Measurements from ENCODE around the gene NDUFB10.

Gene NDUFB10

DNA sequence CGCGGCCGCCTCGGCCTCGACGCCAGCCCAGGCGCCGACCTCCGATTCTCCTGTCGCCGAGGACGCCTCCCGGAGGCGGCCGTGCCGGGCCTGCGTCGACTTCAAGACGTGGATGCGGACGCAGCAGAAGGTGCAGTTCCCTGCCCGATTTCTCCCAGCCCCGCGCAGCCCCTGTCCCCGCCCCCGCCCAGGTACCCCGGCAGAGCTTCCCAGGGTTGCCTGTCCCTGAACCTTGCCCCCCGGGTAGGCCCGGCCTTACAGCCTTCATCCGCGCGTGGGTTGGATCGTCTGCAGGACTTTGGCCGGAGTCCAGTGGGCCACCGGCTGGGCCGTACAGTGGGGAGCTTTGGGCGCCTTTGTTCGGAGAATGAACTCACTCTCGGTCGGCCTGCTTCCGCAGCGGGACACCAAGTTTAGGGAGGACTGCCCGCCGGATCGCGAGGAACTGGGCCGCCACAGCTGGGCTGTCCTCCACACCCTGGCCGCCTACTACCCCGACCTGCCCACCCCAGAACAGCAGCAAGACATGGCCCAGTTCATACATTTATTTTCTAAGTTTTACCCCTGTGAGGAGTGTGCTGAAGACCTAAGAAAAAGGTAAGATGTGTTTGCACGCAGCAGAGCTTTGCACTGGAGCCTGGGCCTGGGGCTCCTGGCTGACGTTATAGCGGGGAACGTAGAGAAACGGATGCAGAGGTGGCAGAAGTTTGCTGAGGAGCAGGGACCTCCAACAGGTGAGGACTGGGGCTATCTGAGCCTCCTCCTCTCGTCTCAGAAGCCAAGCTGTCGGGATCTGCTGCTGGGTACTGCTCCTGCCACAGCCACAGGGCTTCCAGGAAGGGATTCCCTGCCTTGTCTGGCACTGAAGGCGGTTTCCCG is 25.2 kb downstream of the NDUFB10 start:
- DNase-seq (ENCODE audit: low spot score) = no peak

DNA sequence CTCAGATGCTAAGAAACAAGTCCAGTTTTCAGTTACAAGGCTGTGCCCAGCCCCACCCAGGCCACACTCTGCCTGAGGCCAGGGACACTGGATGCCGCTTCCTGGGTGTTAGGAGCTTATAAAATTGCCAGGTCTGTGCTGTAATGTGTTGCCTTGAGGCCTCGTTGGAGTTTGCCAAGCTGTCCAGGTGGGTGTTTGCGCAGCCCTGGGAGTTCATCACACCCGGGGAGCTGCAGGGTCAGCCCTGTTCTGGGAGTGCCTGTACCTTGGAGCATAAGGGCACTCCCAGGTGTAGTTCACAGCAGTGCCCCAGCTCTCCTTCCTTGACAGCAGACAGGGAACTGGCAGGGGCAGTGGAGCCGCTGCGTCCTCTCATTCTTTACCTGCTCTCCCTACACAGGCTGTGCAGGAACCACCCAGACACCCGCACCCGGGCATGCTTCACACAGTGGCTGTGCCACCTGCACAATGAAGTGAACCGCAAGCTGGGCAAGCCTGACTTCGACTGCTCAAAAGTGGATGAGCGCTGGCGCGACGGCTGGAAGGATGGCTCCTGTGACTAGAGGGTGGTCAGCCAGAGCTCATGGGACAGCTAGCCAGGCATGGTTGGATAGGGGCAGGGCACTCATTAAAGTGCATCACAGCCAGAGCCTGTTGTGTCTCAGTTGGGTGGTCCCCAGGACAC is 26.3 kb downstream of the NDUFB10 start:
- DNase-seq (ENCODE audit: low spot score) = no peak

DNA sequence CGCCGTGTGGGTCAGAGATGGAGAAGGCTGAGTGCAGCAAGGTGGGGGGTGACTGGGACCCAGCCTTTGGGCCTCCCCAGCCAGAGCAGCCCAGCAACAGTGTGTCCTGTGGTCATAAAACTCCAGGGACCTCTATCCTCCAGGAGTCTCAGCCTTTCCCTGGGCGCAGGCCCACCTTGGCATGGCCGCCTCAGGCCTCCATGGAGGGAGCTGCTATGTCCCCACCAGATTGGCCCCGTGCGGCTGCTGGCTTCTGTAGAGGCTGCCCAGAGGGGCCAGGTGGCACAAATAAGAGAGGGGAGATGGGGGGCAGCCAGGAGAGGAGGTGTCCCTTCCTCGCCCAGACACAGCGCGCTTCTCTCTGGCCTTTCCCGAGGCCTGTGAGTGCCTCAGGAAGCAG is 27.9 kb downstream of the NDUFB10 start:
- no peak for DNase-seq (ENCODE audit: low spot score)

DNA sequence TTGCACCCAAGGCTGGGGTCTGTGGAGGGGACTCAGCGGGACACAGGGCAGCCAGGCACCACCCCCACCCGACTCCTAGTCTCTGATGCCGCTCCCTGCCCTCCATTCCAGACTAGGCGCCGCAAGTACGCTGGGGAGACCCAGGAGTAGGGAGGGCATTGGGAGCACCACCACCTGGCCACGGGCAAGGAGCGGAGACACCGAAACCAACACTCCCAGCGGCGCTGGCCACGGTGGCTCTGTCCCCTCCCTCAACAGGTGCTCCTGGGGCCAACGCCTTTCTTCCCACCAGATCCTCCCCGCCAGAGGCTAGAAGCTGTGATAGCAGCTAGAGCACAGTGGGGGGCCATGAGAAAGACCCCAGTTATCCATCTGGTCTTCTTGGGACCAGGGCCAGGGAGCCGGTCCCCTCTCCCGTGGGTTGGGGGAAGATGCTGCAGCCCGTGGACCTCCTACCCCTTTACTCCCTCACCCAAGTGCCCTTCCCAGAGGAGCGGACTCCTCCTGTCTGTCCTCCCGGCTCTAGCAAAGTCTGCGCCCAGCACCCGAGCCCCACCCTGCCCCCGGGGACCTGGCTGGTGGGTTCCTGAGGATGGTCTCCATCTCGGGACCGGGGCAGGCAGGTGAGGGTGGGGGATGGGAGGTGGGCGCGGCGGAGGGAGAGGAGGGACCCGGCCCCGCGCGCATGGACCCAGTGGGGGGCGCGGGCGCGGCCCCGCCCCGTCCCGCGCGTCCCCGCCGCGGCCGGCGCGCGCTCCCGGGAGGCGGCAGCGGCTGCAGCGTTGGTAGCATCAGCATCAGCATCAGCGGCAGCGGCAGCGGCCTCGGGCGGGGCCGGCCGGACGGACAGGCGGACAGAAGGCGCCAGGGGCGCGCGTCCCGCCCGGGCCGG is 30.1 kb downstream of the NDUFB10 start, which contains the start of gene SYNGR3:
Gene SYNGR3 (plus strand): TSS at position 762 of the 892 bp plus-strand sequence. CDS start 133 bp downstream, outside the sequence.
- DNase-seq (ENCODE audit: low spot score) = peak; percentile 59

DNA sequence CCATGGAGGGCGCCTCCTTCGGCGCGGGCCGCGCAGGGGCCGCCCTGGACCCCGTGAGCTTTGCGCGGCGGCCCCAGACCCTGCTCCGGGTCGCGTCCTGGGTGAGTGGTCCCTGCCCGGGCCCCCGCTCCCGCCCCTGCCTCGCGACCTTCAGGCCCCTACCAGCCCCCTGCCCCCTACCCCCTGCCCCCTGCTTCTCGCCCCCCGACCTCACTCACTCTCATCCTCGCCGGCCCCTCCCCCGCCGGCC is 30.7 kb downstream of the NDUFB10 start:
- DNase-seq (ENCODE audit: low spot score) = no peak

DNA sequence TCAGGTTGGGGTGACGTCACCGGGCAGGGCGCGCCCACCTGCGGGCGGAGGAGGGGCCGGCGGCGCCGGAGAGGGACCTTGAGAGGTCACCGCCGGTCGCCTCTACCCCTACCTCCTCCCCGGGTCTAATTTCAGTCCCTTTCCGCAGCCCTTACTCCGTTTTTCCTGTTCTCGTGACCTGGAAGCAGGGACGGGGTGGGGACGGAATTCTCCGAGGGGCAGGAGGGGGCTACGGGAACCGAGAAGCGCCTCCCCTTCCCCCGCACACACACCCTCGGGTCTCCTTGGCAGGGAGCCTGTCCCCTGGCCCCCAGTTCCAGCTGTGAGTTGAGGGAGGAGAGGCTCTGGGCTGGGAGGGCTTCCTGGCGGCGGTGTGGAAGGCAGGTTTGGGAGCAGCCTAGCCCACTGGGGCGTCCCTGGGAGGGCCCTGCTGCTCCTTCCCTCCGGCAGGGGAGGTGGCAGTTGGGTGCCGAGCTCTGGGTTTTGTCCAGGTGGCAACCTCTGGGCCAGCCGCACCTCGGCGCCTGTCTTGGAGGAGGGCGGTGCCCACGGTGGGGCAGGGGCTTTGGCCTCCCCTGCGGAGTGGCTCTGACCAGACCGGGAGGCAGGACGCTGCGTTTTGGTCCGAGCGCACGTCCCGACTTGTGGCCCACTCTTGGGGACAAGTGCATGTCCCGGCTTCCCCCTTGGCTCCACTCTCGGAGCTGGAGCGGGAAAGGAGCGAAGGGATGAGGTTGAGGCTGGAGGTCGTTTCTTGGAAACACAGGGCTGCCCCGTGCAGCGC is 31.2 kb downstream of the NDUFB10 start:
- peak; percentile 66 for DNase-seq (ENCODE audit: low spot score)

DNA sequence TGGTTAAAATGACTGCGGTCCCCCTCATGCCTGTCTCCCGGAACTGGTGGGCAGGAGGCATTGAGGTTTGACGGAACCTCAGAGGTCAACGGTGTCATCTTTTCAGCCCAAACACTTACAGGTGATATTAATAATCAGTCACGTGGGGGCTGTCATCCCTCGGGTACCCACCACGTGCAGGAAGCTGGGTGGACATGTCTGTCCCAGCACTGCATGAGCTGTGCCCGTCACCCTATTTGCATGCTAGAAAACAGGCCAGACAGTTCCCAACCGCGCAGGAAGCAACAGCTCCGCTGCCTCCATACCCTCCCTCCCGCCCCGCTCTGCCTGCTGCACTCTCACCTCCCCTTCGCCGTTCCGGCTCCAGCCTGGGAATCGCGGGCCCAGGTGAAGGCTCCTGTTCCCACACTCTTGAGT is 31.8 kb downstream of the NDUFB10 start:
- no peak for DNase-seq (ENCODE audit: low spot score)

DNA sequence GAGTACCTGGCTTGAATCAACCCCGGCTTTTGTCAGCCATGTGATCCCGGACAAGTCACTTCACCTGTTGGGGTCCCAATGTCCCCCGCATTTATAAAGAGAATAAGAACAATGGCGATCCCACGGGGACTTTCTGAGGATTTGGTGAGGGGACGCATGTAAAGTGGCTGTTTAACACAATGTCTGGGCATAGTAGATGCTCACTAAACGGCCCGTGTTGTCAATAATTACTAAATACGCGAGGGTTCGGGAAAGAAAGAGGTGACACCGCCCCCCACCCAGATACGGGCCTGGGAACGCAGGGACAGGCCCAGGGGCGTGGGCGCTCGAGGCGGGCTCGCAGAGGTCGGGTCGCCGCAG is 32.2 kb downstream of the NDUFB10 start:
- DNase-seq (ENCODE audit: low spot score) = no peak

DNA sequence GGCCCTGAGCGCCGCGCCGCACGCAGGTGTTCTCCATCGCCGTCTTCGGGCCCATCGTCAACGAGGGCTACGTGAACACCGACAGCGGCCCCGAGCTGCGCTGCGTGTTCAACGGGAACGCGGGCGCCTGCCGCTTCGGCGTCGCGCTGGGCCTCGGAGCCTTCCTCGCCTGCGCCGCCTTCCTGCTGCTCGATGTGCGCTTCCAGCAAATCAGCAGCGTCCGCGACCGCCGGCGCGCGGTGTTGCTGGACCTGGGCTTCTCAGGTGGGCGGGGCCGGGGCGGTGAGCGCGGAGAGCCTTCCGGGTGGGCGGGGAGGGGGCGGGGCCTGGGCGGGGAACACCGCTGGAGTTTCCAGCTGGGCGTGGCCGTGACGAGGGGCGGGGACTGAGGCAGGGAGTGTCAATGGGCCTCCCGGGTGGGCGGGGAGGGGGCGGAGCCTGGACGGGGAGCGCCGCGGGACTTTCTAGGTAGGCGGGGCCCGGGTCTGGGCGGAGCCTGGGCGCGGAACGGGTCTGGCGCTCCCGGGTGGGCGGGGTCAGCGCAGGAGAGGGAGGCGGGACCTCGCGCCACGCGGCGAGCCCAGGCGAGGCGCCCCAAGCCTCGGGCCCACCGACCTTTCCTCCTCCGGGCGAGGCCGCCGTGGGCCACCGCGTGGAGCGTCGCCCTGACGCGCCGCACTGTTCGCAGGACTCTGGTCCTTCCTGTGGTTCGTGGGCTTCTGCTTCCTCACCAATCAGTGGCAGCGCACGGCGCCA is 32.8 kb downstream of the NDUFB10 start:
- DNase-seq (ENCODE audit: low spot score) = peak; percentile 98

DNA sequence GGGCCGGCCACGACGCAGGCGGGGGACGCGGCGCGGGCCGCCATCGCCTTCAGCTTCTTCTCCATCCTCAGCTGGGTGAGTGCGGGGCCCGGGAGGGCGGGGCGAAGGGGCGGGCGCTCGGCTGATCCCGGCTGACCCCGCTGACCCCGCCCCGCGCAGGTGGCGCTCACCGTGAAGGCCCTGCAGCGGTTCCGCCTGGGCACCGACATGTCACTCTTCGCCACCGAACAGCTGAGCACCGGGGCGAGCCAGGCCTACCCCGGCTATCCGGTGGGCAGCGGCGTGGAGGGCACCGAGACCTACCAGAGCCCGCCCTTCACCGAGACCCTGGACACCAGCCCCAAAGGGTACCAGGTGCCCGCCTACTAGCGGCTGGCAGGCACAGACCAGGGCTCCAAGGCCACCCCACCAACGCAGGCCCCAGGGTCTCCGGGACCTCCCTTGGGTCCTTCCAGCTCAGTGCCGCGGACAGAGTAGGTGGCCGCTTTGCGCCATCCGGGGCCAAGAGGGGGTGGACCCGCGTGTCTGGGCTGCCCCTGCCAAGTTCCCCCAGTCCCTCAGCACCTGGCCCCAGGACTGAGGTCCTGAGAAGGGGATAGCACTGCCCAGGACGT is 33.5 kb downstream of the NDUFB10 start:
- DNase-seq (ENCODE audit: low spot score) = peak; percentile 85

DNA sequence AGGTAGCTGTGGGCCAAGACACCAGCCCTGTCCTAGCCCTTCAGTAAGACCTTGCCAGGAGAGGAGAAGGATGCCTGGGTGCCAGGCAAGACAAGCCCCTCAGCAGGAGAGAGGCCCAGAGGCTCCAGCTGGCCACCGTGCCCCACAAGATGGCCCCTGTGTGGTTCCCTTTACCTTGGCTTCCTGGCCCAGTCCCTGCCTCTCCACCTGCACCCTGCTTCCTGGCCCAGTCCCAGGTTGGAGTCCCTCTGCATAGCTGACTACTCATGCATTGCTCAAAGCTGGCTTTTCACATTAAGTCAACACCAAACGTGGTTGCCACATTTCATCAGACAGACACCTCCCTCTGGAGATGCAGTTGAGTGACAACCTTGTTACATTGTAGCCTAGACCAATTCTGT is 34.4 kb downstream of the NDUFB10 start:
- no peak for DNase-seq (ENCODE audit: low spot score)

DNA sequence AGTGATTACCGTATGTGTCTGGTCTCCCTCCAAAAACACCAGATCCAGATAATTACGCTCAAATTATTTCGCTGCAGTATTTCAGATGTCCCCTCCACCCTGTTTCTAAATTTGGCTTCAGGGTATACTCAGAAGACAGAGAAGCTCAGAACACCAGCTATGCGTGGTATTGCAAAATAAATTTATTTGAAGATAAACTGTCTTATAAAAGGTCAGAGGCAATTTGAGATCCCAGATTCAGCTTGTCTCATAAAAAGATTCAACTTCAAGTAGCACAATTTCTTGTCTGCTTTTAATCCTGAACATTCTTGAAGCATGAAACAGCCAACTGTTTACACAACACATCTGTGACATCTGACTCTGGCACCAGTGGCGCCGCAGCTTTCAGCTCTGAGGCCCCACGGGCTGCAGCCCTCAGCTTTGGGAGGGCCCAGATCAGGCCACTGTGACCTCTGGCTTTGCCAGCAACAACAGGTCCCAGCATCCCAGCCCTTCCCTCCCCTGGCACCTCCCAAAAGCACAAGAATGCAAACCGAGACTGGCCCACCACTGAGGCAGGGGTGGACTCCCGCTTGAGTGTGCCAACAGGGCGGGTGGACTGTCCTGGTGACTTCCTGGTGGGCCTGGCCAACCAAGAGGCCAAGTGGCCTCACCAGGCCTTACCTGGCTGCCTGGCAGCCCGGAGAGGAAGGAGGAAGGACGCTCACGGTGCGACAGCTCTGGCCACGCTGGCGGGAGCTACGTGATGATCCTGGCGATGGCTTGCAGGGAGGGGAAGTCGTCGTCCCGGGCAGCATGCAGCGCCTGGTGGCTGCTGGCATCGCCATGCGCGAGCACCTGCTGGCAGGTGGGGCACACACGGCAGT is 38.4 kb downstream of the NDUFB10 start:
- DNase-seq (ENCODE audit: low spot score) = no peak

DNA sequence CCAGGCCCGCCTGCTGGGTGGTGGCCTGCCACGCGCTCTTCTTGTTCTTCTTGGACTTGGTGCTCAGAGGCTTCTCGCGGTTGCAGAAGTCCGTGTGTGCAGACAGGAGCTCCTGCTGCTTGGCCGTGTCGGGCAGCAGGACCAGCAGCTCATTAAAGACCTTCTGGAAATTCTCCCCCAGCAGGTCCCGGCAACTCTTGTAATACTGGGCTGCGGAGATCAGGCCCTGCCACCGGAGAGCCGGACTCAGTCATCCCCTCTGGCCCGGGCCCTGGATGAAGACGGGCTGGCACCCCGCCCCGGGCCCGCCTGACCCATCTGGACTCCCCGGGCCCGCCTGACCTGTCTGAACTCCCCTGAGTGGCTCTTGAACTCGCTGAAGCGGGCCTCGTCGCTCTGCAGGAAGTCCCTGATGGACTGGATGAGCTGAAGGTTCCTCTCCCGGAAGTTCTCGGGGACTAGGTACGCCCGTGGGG is 39.1 kb downstream of the NDUFB10 start:
- DNase-seq (ENCODE audit: low spot score) = no peak

DNA sequence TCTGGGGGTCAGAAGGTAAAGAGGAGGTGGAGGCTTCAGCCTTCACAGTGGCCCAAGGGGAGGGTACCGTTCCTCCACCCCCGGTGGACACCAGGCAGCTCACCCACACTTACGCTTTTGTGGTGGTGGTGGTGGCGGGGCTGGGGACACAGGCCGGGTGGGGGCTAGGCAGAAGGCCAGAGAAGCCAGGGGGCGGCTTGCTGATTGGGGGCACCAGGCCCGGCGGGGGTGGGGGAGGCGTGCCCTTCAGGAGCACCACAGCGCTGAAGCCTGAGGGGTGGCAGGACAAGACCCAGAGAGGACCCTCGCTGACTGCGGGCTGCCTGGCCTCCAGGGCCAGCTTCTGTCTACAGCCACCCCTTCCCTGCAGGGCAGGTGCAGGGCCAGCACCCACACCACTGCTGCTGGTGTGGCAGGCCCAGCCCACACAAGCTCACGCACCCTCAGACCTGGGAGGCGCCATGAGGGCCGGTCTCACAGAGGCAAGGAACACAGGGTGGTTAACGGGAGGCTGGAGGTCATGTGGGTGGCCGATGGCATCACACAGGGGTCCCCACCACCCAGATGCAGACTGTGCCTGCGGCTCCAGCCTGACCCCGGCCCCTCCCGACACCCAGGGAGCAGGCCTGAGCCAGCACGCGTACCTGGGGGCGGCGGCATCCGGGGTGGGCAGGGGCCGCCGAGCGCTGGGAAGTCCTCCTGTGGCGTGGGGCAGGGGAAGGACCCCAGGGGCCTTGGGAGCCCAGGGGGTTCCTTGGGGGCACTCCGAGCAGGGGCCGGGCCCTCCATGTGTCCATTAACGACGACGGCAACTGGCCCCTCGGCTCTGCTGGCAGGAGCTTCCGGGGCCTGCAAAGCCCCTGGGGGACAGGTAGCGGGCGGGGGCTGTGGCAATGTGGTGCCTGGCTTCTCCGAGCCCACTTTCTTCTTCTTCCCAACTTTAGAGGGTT is 39.8 kb downstream of the NDUFB10 start:
- no peak for DNase-seq (ENCODE audit: low spot score)

DNA sequence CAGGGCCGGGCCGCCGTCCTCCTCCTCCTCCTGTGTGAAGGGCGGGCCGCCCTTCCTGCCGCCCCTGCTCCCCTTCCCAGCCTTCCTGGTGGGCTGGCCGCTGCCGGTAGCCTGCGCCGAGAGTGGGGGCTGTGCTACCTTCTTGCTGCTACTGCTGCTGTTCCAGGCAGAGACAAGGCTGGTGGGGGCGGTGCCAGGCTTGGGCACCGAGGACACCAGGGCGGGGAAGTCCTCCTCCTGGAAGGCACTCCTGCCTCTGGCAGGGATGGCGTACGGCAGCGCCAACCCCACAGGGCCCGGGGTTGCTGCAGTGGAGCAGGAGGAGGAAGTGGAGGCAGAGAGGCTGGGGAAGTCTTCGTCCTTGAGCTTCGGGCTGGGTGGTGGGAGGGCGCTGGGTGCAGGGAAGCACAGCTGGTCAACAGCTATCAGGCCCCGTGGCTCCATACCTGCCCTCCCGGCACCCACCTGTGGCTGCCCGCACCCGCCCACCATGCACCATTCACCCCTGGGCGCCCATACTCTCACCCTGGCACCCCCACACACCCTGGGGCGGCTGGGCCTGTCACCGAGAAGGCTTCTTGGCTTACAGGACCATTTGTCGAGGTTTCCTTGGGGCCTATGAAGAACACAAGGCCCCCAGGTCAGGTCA is 40.7 kb downstream of the NDUFB10 start:
- no peak for DNase-seq (ENCODE audit: low spot score)

DNA sequence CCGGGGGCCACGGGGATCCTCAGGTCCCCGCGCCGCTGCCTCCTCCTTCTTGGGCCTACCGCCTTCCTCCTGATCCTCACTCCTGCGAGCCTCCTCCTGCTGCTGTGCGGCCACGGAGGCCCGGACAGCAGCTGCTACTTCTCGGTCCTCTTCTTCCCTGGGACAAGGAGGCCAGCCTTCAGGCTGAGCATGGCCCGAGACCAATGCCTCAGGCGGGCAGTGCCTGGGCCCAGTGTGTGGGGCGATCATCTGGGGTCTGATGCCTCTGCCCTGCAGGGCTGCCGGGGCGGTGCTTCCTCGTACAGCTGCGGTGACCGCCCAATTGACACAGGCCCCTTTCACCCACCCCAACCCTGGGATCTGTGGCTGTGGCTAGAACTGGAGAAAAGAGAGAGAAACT is 41.7 kb downstream of the NDUFB10 start:
- no peak for DNase-seq (ENCODE audit: low spot score)

DNA sequence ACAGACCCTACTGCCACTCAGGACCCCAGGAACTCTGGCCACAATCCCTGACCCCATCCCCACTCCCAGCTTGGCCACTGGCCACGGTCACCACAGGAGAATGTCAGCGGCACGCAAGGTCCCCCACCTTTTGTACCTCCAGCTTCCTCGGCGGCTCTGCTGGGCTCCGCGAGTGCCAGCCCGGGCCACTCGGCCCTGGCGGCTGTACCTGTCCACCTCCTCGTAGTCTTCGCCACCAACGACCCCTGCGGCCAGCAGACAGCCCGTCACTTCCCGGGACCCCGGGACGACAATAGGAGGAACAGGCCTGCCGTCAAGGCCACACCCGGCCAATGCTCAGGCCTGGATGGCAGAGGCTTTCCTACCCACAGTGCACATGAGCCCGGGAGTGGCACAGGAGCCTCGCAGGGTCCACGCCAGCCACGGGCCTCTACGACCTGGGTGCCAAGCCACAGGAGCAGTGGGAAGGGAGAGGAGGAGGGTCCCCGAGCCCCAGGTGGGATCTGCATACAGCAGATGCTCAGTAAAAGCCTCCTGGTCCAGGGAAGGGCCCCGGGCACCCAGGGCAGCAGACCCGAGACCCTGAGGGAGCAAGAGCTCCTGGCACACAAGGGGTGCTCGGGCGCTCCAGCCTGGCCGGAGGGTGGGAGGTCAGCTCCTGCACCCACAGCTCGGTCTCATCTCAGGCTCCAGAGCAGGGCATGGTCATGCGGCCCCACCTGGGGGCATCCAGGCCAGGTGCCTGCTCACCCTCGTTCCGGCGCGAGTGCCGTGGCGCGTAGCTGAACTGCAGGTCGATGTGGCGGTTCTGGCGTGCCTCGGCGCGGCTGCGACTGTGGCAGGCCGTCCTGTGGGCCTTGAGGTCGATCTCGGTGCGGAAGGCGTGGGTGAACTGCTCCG is 42.4 kb downstream of the NDUFB10 start:
- DNase-seq (ENCODE audit: low spot score) = no peak
